Right lobe of liver (tissue), 6 donors: Measurements from ENCODE around the gene C6orf120. TPM values are rescaled to one million over a fixed set of nuclear protein-coding genes. Genes with fewer than 3 reads are reported as not detected.

Experiments
- ATAC-seq, 4 donors: fragments of 200-7000 bp; cut with Tn5 transposase; one replicate each; pipeline ENCODE4 v1.9.1; 2020; ENCODE audit warnings: mild to moderate bottlenecking in 4 of 4, moderate library complexity in 4 of 4
- DNase-seq, 3 donors: peaks; one replicate each; pipeline ENCODE4 v3.0.0-alpha.2; 2020
- H3K27ac ChIP-seq, 3 donors: fragments of 200-600 bp; one replicate each; pipeline ENCODE4 v1.8.0; 2022
- H3K27me3 ChIP-seq, 2 donors: fragments of 200-600 bp; one replicate each; pipeline ENCODE4 v1.8.0; 2022
- H3K36me3 ChIP-seq, 4 donors: fragments of 200-600 bp; sonication (generic) in 1 of 4; one replicate each; pipeline versions ENCODE4 v1.5.1 to v1.8.0; 2017 to 2022; ENCODE audit warnings: control low read depth in 1 of 4
- H3K4me1 ChIP-seq, 4 donors: fragments of 200-600 bp; sonication (generic) in 1 of 4; one replicate each; pipeline versions ENCODE4 v1.5.1 to v1.8.0; 2017 to 2022; ENCODE audit warnings: control low read depth in 1 of 4
- H3K4me3 ChIP-seq, 3 donors: fragments of 200-600 bp; one replicate each; pipeline ENCODE4 v1.8.0; 2022
- H3K9me3 ChIP-seq, 4 donors: fragments of 200-600 bp; sonication (generic) in 1 of 4; one replicate each; pipeline versions ENCODE4 v1.5.1 to v1.8.0; 2017 to 2022; ENCODE audit warnings: control low read depth in 1 of 4
- POLR2A ChIP-seq: fragments of 450-650 bp; IDR thresholded peaks from one replicate; pipeline ENCODE4 v1.6.1; 2017; ENCODE audit warnings: antibody characterized with exemption, mild to moderate bottlenecking
- WGBS: methylation state at CpG from one replicate; pipeline ENCODE4 v1.1.6; 2018; ENCODE audit warnings: low coverage, low lambda C conversion rate; ENCODE audit not compliant: insufficient coverage; ENCODE audit errors: missing lambda C conversion rate; 5-methylcytosine and 5-hydroxymethylcytosine counted together
- intact Hi-C, 2 donors: fragments of 100-400 bp; cut with DNase I; formaldehyde crosslinking; loops; one replicate each; pipeline versions ENCODE4 v1.11.2 to v1.14.1; 2022
- total RNA-seq, 6 experiments: library from RNA; depleted of rRNA in 2 of 6; stranded (reverse); fragments of >200 nt in 2 of 6; fragmentation: NEBNext Ultra II Directional in 3 of 6; extraction: Animal tissue kit (Norgen Biotek cat#: 25700) in 3 of 6; gene quantifications; one replicate each; pipeline versions ENCODE4 v1.1.0 to v1.2.4, GENCODE V29; 2016 to 2023
- TF ChIP-seq, protein P1 (sequence below), 4 donors: fragments of 200-600 bp in 3 of 4; fragments of 450-650 bp in 1 of 4; IDR thresholded peaks; one replicate each; pipeline versions ENCODE4 v1.5.1 to v1.8.0; 2016 to 2022; ENCODE audit warnings: antibody characterized with exemption in 4 of 4, mild to moderate bottlenecking in 2 of 4
- donor health status: DM: no; HTN: yes; CAD: no.
- donor health status: DM: no; HTN: no; CAD: no.
- donor health status: DM: no; HTN: no; CAD: no.
- donor health status: DM: no; HTN: yes; CAD: no.
- donor health status: DM: no; HTN: yes; CAD: no.

Gene C6orf120
- total RNA-seq, 6 experiments from 2014 or later = 17.2 to 38.2 (median 22.6) TPM

DNA sequence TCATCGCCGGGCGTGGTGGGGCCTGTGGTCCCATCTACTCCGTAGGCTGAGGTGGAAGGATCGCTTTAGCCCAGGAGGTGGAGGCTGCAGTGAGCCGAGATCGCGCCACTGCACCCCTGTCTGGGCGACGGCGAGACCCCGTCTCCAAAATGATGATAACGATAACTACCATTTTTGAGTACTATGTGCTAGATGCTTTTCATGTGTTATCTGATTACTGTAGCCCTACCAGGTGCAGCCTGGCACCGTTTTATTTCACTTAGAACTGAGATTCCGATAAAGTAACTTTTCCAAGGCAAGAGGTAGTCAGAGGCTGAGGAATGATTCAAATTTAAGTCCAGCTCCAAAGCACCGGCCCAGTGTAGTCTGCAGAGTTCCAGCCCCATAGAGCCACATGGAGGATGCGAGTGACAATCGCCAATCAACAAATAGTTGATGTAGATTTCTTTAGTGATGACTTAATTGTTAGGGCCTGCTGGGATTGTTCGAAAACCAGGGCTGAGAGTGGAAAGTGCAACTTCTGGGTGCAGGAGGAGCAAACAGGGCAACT, 50.2 kb downstream of the C6orf120 start:
- Histone ChIP-seq H3K9me3 (no peaks in the 10 kb centered on the region), H3K27ac (peak overlapping the region; percentile 92 to 97 (median 95)), H3K36me3 (peaks cover 0 to 6% (median 0%) of the 10 kb centered on the region in 4 donors), H3K4me1 (peaks cover 0 to 18% (median 3%) of the 10 kb centered on the region in 4 donors), H3K27me3 (no peaks in the 10 kb centered on the region), H3K4me3 (peak overlapping the region; percentile 83 to 91 (median 89))
- WGBS = 4% methylated on average over 15 of the region's 19 CpGs
- TF ChIP-seq, protein P1, sequence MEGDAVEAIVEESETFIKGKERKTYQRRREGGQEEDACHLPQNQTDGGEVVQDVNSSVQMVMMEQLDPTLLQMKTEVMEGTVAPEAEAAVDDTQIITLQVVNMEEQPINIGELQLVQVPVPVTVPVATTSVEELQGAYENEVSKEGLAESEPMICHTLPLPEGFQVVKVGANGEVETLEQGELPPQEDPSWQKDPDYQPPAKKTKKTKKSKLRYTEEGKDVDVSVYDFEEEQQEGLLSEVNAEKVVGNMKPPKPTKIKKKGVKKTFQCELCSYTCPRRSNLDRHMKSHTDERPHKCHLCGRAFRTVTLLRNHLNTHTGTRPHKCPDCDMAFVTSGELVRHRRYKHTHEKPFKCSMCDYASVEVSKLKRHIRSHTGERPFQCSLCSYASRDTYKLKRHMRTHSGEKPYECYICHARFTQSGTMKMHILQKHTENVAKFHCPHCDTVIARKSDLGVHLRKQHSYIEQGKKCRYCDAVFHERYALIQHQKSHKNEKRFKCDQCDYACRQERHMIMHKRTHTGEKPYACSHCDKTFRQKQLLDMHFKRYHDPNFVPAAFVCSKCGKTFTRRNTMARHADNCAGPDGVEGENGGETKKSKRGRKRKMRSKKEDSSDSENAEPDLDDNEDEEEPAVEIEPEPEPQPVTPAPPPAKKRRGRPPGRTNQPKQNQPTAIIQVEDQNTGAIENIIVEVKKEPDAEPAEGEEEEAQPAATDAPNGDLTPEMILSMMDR (IDR thresholded peaks at IDR 0.05) = no peak
- TF ChIP-seq POLR2A = no peak
- intact Hi-C loops = no loop called here
- DNase-seq (no peak), ATAC-seq (peak in 1 of 4 donors; percentile 2)

Other genes with a start within 250 kb of the C6orf120 start
- 10 to 100 TPM in 5 of 6 experiments, 1 to 10 TPM in 1; 8.2 to 26.8 (median 12.7) TPM for gene WDR27, start 97 bp upstream of the C6orf120 start, total RNA-seq
- gene PHF10, start 22.4 kb downstream of the C6orf120 start, total RNA-seq = 10 to 100 TPM; 19.9 to 31.4 (median 25.0) TPM
- under 1 TPM; 0.43 to 0.82 (median 0.68) TPM for gene DYNLT2, start 49.4 kb downstream of the C6orf120 start, total RNA-seq
- 10 to 100 TPM; 11.1 to 24.4 (median 15.2) TPM for gene ERMARD, start 49.5 kb downstream of the C6orf120 start, total RNA-seq